Activated CD8-positive, alpha-beta memory T cell treated with anti-CD3 and anti-CD28 coated beads, Interleukin-2, amount 50 U/mL, for 1 hour (primary cell): ENCODE data around the gene NBAS.

Experiments used
- DNase-seq: peaks from one replicate; pipeline ENCODE4 v3.0.0-alpha.2; 2020; ENCODE audit errors: extremely low read depth

The NBAS gene

DNA sequence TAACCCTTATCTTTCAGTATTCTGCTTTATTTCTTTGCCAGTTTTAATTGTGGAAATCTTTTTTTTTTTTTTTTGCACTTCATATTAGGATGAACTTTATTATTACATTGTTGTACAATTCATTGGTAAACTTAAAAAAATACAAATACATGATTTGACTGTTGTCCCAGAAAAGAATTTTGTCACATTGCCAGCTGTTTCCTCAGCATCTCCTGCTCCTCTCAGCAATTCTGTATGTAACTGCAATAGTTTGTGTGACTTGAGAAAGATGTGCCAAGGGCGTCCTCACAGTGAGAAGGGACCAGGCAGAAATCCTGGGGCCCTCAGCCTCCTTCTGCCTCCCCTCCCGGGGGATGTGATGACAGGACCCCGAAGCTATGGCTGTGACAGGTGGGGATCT lies 254.4 kb downstream of the NBAS start:
- DNase-seq = no peak

DNA sequence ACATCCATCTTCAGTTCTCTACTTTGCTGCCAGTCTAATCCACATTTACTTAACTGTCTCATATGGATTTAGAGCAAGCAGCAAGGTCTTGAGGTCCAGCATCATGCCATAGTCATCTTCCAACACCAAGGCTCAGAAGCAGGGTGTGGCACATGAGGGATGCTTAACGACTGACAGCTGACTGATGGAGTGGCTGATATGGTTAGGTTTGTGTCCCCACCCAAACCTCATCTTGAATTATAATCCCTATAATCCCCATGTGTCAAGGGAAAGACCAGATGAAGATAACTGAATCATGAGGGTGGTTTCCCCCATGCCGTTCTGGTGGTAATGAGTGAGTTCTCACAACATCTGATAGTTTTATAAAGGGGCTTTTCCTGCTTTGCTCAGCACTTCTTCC lies 257.3 kb downstream of the NBAS start:
- no peak for DNase-seq

DNA sequence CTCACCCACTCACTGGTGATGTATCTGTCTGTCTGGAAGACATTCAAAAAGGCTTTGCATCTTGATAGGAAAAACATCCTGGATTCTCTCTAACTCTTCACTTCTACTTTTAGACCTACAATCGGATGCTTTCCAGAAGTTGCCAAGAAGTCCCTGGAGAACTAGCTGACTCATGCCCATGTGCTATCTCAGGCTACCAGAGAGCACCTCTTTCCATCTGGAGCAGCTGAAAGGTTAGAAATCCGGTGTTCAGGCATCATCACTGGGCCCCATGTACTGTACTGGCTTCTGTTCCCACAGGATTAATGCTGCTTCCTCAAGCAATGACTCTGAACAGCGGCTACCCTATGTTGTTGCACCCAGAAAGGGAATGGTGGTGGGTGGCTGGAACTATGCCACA lies 259.0 kb downstream of the NBAS start:
- no peak for DNase-seq

DNA sequence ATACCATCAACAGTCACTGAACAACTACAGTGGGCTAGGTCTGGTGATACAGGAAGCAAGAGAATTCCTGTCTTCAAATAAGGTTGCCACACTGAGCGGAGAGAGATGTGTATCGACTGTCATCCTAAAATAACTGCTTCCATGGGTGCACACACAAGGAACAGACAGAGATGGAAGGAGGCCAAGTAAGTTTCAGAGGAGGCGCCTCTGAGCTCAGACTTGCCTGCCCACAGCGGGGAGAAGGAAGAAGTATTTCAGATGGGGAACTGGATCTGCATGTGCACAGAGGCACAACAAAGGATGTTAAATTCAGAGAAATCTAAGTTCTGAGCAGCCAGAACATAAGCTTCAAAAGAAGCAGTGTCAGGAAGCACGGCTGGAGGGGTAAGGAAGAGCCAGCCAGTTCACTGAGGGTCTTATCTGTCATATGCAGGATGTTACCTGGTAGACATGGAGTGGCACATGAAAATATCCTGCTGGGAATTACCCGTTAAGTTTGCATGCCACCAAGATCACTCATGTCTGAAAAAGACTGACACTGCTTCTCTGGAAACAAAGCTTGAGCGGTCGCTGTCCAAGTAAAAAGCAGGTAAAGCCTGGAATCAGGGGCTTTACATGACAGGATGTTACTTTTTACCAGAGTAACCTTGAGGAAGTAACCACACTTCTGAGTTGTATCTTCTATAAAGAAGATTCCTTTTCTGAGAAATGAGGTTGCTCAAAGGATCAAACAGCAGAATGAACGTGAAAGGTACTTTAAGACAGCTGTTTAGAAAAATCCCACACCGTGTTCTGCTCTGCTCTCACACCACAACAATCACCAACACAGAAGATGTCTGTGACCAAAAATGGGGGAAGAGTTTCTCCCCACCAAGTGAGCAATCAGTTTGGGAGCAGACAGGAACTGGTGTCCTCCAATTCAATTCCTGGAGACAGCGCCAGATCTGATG lies 260.2 kb downstream of the NBAS start:
- no peak for DNase-seq

GRCh38 chr2:15299904-15300520 lies 261.1 kb downstream of the NBAS start:
- DNase-seq = no peak

GRCh38 chr2:15298770-15299169 lies 262.4 kb downstream of the NBAS start:
- no peak for DNase-seq

GRCh38 chr2:15293262-15293937 lies 267.7 kb downstream of the NBAS start:
- DNase-seq = no peak

GRCh38 chr2:15287447-15288184 lies 273.5 kb downstream of the NBAS start:
- DNase-seq = no peak

DNA sequence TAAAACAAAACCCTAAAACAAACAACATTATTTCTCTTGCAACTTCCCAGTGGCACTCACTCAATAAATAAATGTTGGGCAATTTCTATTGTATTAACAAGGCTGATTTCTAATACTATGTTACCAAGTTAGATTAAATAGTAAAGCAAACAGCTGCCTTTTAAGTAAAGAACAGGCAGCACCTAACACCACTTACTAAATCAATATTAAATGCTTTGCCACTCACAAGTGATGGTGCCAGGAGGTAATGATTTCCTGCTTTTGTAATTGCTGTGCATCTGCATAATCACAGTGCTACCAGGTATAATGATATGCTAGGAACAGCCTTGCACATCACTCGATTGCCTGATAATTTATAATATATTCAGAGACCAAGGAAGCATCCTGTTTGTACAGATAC lies 276.5 kb downstream of the NBAS start:
- DNase-seq = no peak

- no peak for DNase-seq
These were observed 279.5 kb downstream of the NBAS start for GRCh38 chr2:15281681-15282080.

- no peak for DNase-seq
These were observed 281.8 kb downstream of the NBAS start for GRCh38 chr2:15279201-15279876.

DNA sequence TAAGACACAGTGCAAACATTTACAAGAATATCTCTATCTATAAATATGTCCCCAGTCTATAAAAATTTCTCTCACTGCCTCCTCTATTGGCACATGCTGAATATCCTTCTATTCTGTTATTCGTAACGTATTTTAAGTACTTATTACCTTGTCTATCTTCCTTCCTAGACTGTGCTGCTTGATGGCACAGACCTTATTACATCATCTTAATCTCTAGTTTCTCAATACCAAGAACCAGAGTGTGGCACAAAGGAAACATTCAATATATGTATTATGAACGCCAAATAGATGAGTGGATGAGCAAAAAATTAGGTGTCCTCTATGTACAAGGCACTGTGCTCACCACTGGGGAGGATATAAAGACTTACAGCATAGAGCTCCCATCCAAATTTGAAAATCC lies 282.8 kb downstream of the NBAS start:
- DNase-seq = no peak

DNA sequence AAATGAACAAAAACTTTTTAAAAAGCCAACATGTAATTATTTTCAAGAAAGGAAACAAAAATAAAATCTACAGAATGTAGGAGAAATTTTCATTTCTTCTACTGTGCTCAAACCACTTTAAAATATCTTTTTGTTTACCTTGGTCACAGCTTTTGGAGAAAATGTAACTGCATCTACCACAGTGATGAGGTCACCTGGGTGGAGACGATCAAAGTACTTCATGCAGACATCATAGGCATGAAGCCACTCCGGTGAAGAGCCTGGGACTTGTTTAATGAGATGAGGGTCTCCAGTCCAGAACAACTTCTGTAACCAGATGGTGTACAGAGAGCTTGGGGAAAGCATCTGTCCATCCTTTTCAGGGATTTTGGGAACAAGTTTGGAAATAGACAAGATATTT lies 285.8 kb downstream of the NBAS start:
- DNase-seq = no peak

DNA sequence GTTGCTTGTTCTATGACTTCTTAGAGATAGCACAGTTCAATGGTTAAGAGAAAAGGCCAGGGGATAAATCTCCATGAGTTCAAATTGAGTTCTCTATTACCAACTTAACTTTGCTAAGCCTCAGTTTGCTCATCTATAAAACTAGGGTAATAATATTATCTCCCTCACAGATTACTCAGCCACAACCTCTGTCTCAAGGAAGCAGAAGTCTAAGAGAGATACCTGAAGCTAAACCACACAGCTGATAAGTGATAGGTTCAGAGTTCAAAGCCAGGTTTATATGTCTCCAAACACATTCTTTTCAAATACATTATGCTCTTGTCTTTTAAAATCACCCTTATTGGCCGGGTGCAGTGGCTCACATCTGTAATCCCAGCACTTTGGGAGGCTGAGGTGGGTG lies 287.7 kb downstream of the NBAS start:
- DNase-seq = no peak

GRCh38 chr2:15272942-15273341 lies 288.2 kb downstream of the NBAS start:
- DNase-seq = no peak

- no peak for DNase-seq
These were observed 289.1 kb downstream of the NBAS start for GRCh38 chr2:15271941-15272542.

GRCh38 chr2:15271276-15271675 lies 289.9 kb downstream of the NBAS start:
- no peak for DNase-seq

GRCh38 chr2:15269043-15269442 lies 292.1 kb downstream of the NBAS start:
- DNase-seq = no peak

DNA sequence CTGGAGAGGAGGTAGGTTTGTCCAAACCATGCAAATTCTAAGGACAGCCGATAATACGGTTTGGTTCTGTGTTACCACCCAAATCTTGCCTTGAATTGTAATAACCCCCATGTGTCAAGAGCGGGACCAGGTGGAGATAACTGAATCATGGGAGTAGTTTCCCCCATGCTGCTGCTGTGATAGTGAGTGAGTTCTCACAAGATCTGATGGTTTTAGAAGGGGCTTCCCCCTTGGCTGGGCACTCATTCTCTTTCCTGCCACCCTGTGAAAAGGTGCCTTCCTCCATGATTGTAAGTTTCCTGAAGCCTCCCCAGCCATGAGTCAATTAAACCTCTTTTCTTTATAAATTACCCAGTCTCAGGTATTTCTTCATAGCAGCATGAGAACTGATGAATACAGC lies 295.2 kb downstream of the NBAS start:
- DNase-seq = no peak

DNA sequence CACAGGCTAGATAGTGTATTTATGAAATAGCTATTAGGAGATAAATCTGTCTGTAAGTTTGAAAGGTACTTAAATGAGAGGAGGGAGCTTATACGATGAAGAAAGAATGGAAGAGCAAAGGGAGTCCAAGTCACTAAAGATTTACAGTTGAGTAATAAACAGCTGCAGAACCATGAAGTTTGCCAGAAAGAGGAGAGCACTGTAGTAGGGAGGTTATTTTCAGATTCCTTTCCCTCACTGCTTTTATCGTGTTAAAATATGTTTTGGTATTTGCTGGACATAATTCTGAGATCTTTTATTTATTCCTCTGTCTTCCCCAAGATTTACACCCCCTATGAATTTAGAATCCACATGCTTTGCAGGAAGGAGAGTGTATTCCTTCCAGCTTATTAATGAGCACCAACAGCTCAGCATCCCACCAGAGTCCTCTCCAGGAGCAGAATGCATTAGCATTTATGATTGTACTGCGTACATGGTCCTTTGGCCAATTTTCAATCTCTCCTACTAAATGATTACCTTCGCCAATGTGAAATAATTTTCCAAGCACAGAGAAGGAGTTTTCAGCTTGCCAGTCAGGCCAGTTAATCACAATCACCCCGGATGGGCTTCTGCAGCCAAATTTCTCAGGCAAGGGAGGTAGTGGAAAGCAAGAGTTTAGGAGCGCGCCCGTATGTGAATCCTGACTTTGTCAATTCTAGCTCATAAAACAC lies 297.0 kb downstream of the NBAS start:
- DNase-seq = no peak
